Measurements from ENCODE around the gene EFNB2. TPM values are rescaled to one million over a fixed set of nuclear protein-coding genes. Genes with fewer than 3 reads are reported as not detected.

Gene EFNB2
- total and polyA plus RNA-seq, 9 donors: 3.7 to 33.2 (median 13.5) TPM

DNA sequence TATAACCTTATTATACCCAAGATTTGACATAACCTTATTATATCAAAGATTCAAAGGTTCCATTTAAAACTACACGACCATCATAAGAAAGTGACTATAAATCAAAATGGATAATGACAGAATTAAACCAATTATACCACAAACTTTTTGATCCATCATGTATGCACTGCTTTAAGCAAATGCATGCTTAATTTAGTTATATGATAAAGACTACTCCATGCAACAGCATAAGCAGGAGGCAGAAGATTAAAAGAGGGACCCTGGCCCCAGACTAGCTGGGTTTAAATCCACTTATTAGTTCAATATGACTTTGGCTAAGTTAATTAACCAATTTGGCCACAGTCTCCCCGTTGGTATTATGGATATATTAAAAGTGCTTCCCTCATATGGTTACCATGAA is 11.4 kb downstream of the EFNB2 start:
- no peaks in the 10 kb centered on the region for H3K9me3 ChIP-seq
- intact Hi-C loops (cut with DNase I): no loop called here
- H3K27me3 ChIP-seq: no peaks in the 10 kb centered on the region
- no peak for DNase-seq
- TF ChIP-seq, protein P1, sequence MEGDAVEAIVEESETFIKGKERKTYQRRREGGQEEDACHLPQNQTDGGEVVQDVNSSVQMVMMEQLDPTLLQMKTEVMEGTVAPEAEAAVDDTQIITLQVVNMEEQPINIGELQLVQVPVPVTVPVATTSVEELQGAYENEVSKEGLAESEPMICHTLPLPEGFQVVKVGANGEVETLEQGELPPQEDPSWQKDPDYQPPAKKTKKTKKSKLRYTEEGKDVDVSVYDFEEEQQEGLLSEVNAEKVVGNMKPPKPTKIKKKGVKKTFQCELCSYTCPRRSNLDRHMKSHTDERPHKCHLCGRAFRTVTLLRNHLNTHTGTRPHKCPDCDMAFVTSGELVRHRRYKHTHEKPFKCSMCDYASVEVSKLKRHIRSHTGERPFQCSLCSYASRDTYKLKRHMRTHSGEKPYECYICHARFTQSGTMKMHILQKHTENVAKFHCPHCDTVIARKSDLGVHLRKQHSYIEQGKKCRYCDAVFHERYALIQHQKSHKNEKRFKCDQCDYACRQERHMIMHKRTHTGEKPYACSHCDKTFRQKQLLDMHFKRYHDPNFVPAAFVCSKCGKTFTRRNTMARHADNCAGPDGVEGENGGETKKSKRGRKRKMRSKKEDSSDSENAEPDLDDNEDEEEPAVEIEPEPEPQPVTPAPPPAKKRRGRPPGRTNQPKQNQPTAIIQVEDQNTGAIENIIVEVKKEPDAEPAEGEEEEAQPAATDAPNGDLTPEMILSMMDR (IDR thresholded peaks at IDR 0.05): no peak
- TF ChIP-seq POLR2A (IDR thresholded peaks at IDR 0.05) (no peak), EP300 (IDR thresholded peaks at IDR 0.05) (no peak)
- H3K4me3 ChIP-seq: no peak overlapping the region
- no peaks in the 10 kb centered on the region for H3K4me1 ChIP-seq (ENCODE audit: insufficient read depth)
- H3K27ac ChIP-seq: no peak overlapping the region
- H3K36me3 ChIP-seq: no peaks in the 10 kb centered on the region
- 80 to 90% (median 89%) methylated on average over 2 of the region's 2 CpGs for WGBS, 3 donors

- WGBS, 3 donors: 59 to 66% (median 63%) methylated on average over 3 of the region's 3 CpGs
- Histone ChIP-seq H3K27ac (no peak overlapping the region), H3K27me3 (no peaks in the 10 kb centered on the region), H3K9me3 (no peaks in the 10 kb centered on the region), H3K4me1 (ENCODE audit: insufficient read depth) (no peaks in the 10 kb centered on the region), H3K4me3 (no peak overlapping the region), H3K36me3 (no peaks in the 10 kb centered on the region)
- intact Hi-C loops (cut with DNase I): no loop called here
- no peak for TF ChIP-seq POLR2A (IDR thresholded peaks at IDR 0.05)
- no peak for TF ChIP-seq EP300 (IDR thresholded peaks at IDR 0.05)
- TF ChIP-seq, protein P1 (IDR thresholded peaks at IDR 0.05): no peak
- DNase-seq: no peak
Measured at GRCh38 chr13:106523576-106523975, 11.9 kb downstream of the EFNB2 start.

DNA sequence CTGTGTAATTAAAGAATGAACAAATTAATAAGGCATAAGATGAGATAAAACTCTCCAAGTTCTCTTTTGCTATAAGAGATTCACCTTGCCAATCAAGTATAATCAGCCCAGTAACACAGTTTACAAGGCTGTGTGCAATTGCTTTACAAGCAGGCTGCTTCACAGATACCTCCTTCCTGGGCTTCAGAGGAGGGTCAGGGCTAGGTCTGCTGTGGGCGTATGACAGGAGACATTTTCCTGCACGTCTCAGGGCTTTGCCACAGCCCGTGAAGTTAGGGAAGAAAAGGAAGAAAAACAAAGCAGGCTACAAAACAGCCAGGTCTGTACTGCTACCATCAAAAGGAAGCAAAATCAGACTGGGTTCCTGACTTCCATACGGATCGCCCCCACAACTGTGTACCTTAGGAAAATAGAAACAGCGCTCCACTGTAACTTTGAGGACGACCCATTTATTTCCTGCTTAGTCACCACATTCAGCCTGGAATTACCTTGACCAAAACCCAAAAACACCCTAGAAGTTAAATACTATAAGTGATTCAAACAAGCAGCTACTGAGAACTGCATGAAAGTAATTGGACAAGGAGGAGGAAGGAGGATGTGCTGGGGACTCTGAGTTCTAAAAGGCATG is 12.4 kb downstream of the EFNB2 start:
- TF ChIP-seq POLR2A (IDR thresholded peaks at IDR 0.05) (no peak), EP300 (IDR thresholded peaks at IDR 0.05) (no peak)
- TF ChIP-seq, protein P1 (IDR thresholded peaks at IDR 0.05): no peak
- intact Hi-C loops (cut with DNase I): no loop called here
- no peak overlapping the region for H3K27ac ChIP-seq

GRCh38 chr13:106522112-106522705 is 13.3 kb downstream of the EFNB2 start:
- Histone ChIP-seq H3K27me3 (no peaks in the 10 kb centered on the region), H3K9me3 (no peaks in the 10 kb centered on the region), H3K4me1 (ENCODE audit: insufficient read depth) (no peaks in the 10 kb centered on the region), H3K4me3 (no peak overlapping the region), H3K36me3 (no peaks in the 10 kb centered on the region), H3K27ac (no peak overlapping the region)
- DNase-seq: no peak
- 84 to 89% (median 88%) methylated on average over 5 of the region's 5 CpGs for WGBS, 3 donors
- TF ChIP-seq, protein P1 (IDR thresholded peaks at IDR 0.05): no peak
- TF ChIP-seq POLR2A (IDR thresholded peaks at IDR 0.05) (no peak), EP300 (IDR thresholded peaks at IDR 0.05) (no peak)
- intact Hi-C loops (cut with DNase I): no loop called here

More for the DNA sequence above, 12.4 kb downstream of the EFNB2 start:
- Histone ChIP-seq H3K9me3 (no peaks in the 10 kb centered on the region), H3K4me3 (no peak overlapping the region), H3K36me3 (no peaks in the 10 kb centered on the region), H3K27me3 (no peaks in the 10 kb centered on the region), H3K4me1 (ENCODE audit: insufficient read depth) (no peaks in the 10 kb centered on the region)
- no peak for DNase-seq
- 33 to 54% (median 40%) methylated on average over 7 of the region's 7 CpGs for WGBS, 3 donors

Measured in ovary (tissue), 9 donors.